Spleen (tissue), 7 donors: ENCODE results near the gene CCDC90B.

Experiments
- POLR2A ChIP-seq, 3 donors: fragments of 450-650 bp; IDR thresholded peaks; one replicate each; pipeline ENCODE4 v1.5.1; 2017; ENCODE audit warnings: antibody characterized with exemption in 3 of 3, mild to moderate bottlenecking in 1 of 3
- TF ChIP-seq, protein P1 (sequence below), 11 experiments: fragments of 200-600 bp in 7 of 11; fragments of 450-650 bp in 4 of 11; sonication (generic) in 4 of 11; IDR thresholded peaks in 8 of 11; conservative IDR thresholded peaks in 3 of 11; 1 replicate in 7 of 11; 2 replicates in 4 of 11; pipeline versions ENCODE4 v1.4.0 to v1.8.0; 2016 to 2021; ENCODE audit warnings: antibody characterized with exemption in 11 of 11, inconsistent platforms in 4 of 11, mild to moderate bottlenecking in 1 of 11
- donor health status: DM: no; HTN: no; CAD: no; lungs with moderate emphysema.
- donor health status: DM: no; HTN: no; CAD: no.
- donor health status: DM: no; HTN: no; CAD: no.

DNA sequence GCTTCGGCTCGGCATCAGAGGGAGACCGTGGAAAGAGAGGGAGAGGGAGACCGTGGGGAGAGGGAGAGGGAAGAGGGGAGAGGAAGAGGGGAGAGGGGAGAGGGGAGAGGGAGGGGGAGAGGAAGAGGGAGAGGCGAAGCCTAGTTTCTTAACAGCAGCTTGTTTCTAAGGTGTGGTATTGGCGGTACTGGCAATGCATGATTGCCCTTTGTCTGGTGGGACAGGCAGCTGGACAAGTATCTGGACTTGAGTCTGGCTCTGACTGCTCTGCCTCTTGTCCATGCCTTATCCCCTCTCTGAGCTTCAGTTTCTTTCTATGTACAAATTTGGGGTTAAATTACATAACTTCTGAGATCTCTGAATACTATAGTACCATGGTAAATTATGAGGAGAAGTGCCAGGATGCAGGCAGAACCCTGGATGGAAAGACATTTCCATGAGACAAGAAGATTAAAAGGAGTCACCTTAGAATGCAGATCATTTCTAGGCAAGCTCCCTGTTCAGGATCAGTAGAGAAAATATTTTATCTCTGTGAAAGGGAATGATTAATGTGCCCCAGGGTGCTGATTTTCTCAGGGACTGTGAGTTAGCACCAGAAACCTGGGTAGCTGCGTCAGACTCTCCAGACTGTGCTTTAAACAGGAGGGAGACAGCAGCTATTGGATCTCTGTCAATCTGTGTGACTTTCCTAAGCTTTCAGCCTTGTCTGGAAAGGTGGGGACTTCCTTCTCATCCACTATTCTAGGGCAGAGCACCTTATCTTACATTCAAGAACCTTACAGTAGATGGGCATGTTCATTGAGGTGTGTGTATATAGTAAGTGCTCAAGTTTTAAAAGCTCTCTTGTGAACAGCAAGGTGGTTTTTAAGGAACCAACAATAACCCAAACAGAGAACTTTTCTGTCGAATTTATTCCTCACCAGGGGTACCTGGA, 31.9 kb upstream of the CCDC90B start:
- TF ChIP-seq, protein P1, sequence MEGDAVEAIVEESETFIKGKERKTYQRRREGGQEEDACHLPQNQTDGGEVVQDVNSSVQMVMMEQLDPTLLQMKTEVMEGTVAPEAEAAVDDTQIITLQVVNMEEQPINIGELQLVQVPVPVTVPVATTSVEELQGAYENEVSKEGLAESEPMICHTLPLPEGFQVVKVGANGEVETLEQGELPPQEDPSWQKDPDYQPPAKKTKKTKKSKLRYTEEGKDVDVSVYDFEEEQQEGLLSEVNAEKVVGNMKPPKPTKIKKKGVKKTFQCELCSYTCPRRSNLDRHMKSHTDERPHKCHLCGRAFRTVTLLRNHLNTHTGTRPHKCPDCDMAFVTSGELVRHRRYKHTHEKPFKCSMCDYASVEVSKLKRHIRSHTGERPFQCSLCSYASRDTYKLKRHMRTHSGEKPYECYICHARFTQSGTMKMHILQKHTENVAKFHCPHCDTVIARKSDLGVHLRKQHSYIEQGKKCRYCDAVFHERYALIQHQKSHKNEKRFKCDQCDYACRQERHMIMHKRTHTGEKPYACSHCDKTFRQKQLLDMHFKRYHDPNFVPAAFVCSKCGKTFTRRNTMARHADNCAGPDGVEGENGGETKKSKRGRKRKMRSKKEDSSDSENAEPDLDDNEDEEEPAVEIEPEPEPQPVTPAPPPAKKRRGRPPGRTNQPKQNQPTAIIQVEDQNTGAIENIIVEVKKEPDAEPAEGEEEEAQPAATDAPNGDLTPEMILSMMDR (IDR thresholded peaks at IDR 0.05 in 8 of 11, conservative IDR thresholded peaks at IDR 0.05 in 3 of 11) = no peak
- no peak for TF ChIP-seq POLR2A (IDR thresholded peaks at IDR 0.05)
